VCaP (cell line): ENCODE data around the gene PLEKHG4B.

Source experiments
- H3K27ac ChIP-seq: fragments of 450-650 bp; 2 replicates; pipeline ENCODE4 v1.5.1; 2017
- TF ChIP-seq, protein P1 (sequence below): fragments of 450-650 bp; conservative IDR thresholded peaks from 2 replicates; pipeline ENCODE4 v1.5.1; 2017; ENCODE audit warnings: mild to moderate bottlenecking, moderate library complexity

PLEKHG4B gene

DNA sequence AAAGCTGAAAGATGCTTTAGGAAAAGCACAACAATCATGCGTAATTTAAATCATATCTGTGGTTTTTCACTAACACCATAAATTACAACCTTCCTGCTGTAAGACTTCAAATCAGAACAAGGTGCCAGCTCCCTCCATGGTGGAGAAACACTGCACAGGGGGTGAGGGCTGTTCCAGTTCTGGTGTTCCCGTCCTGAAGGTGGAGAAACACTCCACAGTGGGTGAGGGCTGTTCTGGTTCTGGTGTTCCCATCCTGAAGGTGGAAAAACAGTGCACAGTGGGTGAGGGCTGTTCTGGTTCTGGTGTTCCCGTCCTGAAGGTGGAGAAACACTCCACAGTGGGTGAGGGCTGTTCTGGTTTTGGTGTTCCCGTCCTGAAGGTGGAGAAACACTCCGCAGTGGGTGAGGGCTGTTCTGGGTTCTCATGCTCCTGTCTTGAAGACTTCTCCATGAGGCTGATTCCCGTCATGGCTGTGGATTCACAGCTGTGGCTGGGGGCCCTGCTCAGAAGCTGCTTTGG lies 12.9 kb downstream of the PLEKHG4B start:
- H3K27ac ChIP-seq = no peak overlapping the region
- TF ChIP-seq, protein P1, sequence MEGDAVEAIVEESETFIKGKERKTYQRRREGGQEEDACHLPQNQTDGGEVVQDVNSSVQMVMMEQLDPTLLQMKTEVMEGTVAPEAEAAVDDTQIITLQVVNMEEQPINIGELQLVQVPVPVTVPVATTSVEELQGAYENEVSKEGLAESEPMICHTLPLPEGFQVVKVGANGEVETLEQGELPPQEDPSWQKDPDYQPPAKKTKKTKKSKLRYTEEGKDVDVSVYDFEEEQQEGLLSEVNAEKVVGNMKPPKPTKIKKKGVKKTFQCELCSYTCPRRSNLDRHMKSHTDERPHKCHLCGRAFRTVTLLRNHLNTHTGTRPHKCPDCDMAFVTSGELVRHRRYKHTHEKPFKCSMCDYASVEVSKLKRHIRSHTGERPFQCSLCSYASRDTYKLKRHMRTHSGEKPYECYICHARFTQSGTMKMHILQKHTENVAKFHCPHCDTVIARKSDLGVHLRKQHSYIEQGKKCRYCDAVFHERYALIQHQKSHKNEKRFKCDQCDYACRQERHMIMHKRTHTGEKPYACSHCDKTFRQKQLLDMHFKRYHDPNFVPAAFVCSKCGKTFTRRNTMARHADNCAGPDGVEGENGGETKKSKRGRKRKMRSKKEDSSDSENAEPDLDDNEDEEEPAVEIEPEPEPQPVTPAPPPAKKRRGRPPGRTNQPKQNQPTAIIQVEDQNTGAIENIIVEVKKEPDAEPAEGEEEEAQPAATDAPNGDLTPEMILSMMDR = no peak

DNA sequence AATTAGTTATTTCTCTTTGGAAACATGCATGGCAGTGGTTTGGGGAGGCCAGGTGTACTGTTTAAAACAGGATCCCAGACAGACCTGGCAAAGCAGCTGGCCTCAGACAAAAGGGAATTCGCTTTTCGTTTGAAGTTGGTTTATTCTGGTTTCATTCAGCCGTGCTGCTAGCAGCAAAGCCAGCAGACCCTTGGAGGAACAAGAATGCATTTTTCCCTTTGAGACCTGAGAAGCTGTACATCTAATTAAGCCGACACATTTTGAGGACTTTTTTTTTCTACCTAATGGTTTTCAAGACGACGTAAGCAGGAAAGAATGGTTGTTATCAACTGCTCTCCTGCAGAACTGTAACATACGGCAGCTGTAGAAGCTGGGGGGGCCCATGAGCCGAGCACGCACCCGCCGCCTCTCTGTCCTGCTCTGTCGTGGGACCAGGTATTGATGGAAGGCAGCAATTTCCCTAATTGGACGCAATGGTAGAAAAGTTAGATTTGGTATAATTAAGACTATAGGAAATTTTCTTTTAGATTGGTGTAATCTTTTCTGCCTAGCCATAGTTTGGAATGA lies 13.6 kb downstream of the PLEKHG4B start:
- H3K27ac ChIP-seq = no peak overlapping the region
- TF ChIP-seq, protein P1 = no peak

DNA sequence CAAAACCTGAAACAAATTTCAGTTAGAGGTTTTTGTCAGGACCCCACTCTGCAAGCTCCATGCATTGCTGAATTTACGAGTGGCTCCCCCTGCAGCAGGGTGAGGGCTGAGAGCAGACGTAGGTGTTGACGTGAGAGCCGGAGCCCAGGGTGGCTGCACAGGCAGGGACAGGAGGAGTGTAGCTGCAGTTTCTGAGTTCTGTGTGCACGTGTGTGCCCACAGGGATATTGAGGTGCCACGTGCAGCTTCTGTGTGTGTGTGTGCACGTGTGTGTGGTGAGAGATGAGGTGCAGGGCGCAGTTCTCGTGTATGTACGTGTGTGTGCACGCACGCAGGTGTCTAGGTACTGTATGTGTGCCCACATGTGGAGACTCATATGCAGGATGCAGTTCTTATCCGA lies 14.6 kb downstream of the PLEKHG4B start:
- H3K27ac ChIP-seq = no peak overlapping the region
- TF ChIP-seq, protein P1 = no peak

DNA sequence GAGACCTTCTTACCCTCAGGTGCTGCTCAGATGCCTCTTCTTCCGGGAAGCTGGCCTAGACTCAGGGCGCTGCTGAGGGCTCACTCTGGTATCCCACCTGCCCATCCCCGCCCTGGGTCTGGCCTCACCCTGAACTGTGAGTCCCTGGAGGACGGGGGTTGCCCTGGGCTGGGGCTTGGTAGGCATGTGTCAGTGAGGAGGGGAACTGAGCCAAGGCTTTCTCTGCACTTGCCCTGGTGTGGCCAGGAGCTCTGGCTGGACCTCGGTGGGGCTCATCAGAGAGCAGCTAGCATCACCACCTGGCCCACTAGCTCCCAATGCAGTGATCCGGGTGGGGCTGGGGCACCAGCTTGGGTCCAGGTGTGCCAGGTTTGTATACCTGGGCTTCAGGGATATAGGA lies 15.6 kb downstream of the PLEKHG4B start:
- TF ChIP-seq, protein P1 = no peak
- no peak overlapping the region for H3K27ac ChIP-seq

DNA sequence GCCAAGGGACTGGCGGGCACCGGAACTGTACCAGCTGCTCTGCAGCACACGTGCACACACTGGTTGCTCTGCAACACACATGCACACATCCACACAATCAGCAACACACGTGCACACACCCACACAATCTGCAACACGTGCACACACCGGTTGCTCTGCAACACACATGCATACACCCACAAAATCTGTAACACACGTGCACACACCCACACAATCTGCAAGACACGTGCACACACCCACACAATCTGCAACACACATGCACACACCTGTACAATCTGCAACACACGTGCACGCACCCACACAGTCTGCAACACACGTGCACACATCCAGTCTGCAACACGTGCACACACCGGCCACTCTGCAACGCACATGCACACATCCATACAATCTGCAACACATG lies 17.9 kb downstream of the PLEKHG4B start:
- no peak overlapping the region for H3K27ac ChIP-seq
- TF ChIP-seq, protein P1 = no peak

DNA sequence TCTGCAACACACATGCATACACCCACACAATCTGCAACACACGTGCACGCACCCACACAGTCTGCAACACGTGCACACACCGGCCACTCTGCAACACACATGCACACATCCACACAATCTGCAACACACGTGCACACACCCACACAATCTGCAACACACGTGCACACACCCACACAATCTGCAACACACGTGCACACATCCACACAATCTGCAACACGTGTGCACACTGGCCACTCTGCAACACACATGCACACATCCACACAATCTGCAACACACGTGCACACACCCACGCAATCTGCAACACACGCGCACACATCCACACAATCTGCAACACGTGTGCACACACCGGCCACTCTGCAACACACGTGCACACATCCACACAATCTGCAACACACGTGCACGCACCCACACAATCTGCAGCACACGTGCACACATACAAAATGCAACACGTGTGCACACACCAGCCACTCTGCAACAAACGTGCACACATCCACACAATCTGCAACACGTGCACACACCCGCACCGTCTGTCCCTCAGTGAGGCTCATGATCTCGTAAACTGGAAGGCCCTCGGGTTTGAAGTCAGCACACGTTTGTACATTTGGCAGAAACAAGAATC lies 18.4 kb downstream of the PLEKHG4B start:
- TF ChIP-seq, protein P1 = no peak
- no peak overlapping the region for H3K27ac ChIP-seq

DNA sequence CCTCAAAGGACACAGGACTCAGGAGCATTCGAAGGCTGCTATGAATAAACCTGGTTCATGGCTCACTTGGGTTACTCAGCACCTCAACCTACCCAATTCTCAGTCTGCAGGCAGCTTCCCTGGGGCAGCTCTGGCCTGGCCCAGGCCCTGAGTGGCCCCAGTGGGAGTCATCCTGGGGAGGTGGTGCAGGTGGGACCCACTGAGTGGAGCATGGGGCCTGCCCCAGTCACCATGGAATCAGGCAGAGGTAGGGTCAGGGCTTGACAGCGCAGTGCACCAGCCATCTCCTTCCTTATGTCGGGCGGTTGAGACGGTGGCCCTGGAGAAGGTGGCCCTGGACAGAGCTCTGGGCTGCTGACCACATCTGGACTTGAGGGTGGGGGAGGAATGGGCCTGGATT lies 19.2 kb downstream of the PLEKHG4B start:
- TF ChIP-seq, protein P1 = no peak

More for the DNA sequence above, 19.2 kb downstream of the PLEKHG4B start:
- H3K27ac ChIP-seq = no peak overlapping the region
